Neural progenitor cell (in vitro differentiated cells): ENCODE results near the gene SCG3. TPM values are rescaled to one million over a fixed set of nuclear protein-coding genes. Genes with fewer than 3 reads are reported as not detected.

ENCODE experiments used
- DNase-seq: peaks from one replicate; pipeline ENCODE4 v3.0.0-alpha.2; 2016; ENCODE audit warnings: low spot score
- H2AFZ ChIP-seq: fragments of 200-600 bp; sonication (generic); replicated peaks from 2 replicates; pipeline ENCODE4 v1.6.1; 2016; ENCODE audit warnings: antibody characterized with exemption
- H3F3A ChIP-seq: fragments of 200-600 bp; sonication (generic); 2 replicates; pipeline ENCODE4 v1.6.1; 2016; ENCODE audit warnings: antibody characterized with exemption, low read depth
- H3K27ac ChIP-seq: fragments of 200-600 bp; sonication (generic); 2 replicates; pipeline ENCODE4 v1.5.1; 2016; ENCODE audit warnings: mild to moderate bottlenecking
- H3K27me3 ChIP-seq: fragments of 200-600 bp; sonication (generic); 2 replicates; pipeline ENCODE4 v1.6.1; 2016; ENCODE audit warnings: mild to moderate bottlenecking, moderate library complexity
- H3K36me3 ChIP-seq: fragments of 200-600 bp; sonication (generic); 2 replicates; pipeline ENCODE4 v1.5.1; 2016
- H3K4me1 ChIP-seq: fragments of 200-600 bp; sonication (generic); 2 replicates; pipeline ENCODE4 v1.6.1; 2016; ENCODE audit warnings: mixed run types
- H3K4me2 ChIP-seq: fragments of 200-600 bp; sonication (generic); 2 replicates; pipeline ENCODE4 v1.6.1; 2016
- H3K4me3 ChIP-seq: fragments of 200-600 bp; sonication (generic); 2 replicates; pipeline ENCODE4 v1.5.1; 2016
- H3K79me2 ChIP-seq: fragments of 200-600 bp; sonication (generic); 2 replicates; pipeline ENCODE4 v1.6.1; 2016; ENCODE audit warnings: low read depth
- H3K9ac ChIP-seq: fragments of 200-600 bp; sonication (generic); 2 replicates; pipeline ENCODE4 v1.6.1; 2016
- H3K9me3 ChIP-seq: fragments of 200-600 bp; sonication (generic); 2 replicates; pipeline ENCODE4 v1.5.1; 2016; ENCODE audit warnings: low read depth
- H4K20me1 ChIP-seq: fragments of 200-600 bp; sonication (generic); 2 replicates; pipeline ENCODE4 v1.6.1; 2016; ENCODE audit warnings: low read depth
- H3K27ac Mint-ChIP-seq: 3 replicates; pipeline ENCODE4 v1.8.0; 2021; ENCODE audit warnings: mixed read lengths
- H3K27me3 Mint-ChIP-seq: 2 replicates; pipeline ENCODE4 v1.8.0; 2022; ENCODE audit warnings: low read depth, mild to moderate bottlenecking, inconsistent platforms, moderate library complexity, mixed read lengths; ENCODE audit not compliant: insufficient read depth
- H3K36me3 Mint-ChIP-seq: 3 replicates; pipeline ENCODE4 v1.8.0; 2021; ENCODE audit warnings: mixed read lengths
- H3K4me1 Mint-ChIP-seq: 3 replicates; pipeline ENCODE4 v1.8.0; 2021; ENCODE audit warnings: mixed read lengths
- H3K4me3 Mint-ChIP-seq: 3 replicates; pipeline ENCODE4 v1.8.0; 2021; ENCODE audit warnings: mild to moderate bottlenecking, moderate library complexity, mixed read lengths
- H3K9me3 Mint-ChIP-seq: 3 replicates; pipeline ENCODE4 v1.8.0; 2020; ENCODE audit warnings: mixed read lengths
- EZH2 ChIP-seq: fragments of 200-600 bp; sonication (generic); IDR thresholded peaks from 2 replicates; pipeline ENCODE4 v1.6.1; 2017; ENCODE audit warnings: antibody characterized with exemption, mild to moderate bottlenecking, moderate library complexity
- EZH2phosphoT487 ChIP-seq: fragments of 200-600 bp; sonication (generic); IDR thresholded peaks from 2 replicates; pipeline ENCODE4 v1.6.1; 2017; ENCODE audit warnings: antibody characterized with exemption
- total RNA-seq: library from RNA; depleted of rRNA; stranded (reverse); fragments of >200 nt; gene quantifications from 2 replicates; pipeline ENCODE4 v1.2.3, GENCODE V29; 2015; ENCODE audit warnings: low replicate concordance
- TF ChIP-seq, protein P1 (sequence below): fragments of 200-600 bp; sonication (generic); IDR thresholded peaks from 2 replicates; pipeline ENCODE4 v1.5.1; 2017; ENCODE audit warnings: antibody characterized with exemption, mild to moderate bottlenecking

SCG3 gene
- total RNA-seq, 1 donor from 2014 or later, result 0.19 TPM

DNA sequence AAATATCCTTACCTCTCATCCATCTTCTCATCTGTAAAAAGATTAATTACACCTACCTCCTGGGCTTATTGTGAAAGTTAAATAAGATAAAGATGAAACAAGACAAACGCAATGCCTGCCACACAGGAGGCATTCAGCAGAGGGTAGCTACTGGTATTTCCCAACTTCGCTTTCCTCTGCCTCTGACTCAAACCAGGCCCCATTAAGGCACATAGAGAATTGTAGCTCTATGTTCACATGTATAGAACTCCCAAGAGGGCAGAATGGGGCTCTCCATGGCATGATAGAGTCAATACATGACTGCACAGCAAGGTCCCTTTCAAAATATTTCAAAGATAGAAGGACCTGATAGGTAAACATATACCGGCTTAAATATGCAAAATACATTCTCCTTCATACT lies 54.8 kb downstream of the SCG3 start:
- H3F3A ChIP-seq, result peaks cover 18% of the 10 kb centered on the region
- Mint-ChIP-seq H3K36me3 (no peaks in the 10 kb centered on the region), H3K9me3 (no peaks in the 10 kb centered on the region), H3K27me3 (peaks cover 10% of the 10 kb centered on the region), H3K4me3 (peak overlapping the region; percentile 86), H3K27ac (no peak overlapping the region), H3K4me1 (peaks cover 40% of the 10 kb centered on the region)
- no peak overlapping the region for H3K4me3 ChIP-seq
- no peak for DNase-seq
- peaks cover 14% of the 10 kb centered on the region for H4K20me1 ChIP-seq
- H3K27ac ChIP-seq, result no peak overlapping the region
- peaks cover 64% of the 10 kb centered on the region for H3K27me3 ChIP-seq
- no peak overlapping the region for H3K4me2 ChIP-seq
- TF ChIP-seq, protein P1, sequence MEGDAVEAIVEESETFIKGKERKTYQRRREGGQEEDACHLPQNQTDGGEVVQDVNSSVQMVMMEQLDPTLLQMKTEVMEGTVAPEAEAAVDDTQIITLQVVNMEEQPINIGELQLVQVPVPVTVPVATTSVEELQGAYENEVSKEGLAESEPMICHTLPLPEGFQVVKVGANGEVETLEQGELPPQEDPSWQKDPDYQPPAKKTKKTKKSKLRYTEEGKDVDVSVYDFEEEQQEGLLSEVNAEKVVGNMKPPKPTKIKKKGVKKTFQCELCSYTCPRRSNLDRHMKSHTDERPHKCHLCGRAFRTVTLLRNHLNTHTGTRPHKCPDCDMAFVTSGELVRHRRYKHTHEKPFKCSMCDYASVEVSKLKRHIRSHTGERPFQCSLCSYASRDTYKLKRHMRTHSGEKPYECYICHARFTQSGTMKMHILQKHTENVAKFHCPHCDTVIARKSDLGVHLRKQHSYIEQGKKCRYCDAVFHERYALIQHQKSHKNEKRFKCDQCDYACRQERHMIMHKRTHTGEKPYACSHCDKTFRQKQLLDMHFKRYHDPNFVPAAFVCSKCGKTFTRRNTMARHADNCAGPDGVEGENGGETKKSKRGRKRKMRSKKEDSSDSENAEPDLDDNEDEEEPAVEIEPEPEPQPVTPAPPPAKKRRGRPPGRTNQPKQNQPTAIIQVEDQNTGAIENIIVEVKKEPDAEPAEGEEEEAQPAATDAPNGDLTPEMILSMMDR, result no peak
- TF ChIP-seq EZH2, result no peak
- no peak for TF ChIP-seq EZH2phosphoT487
- no peaks in the 10 kb centered on the region for H3K9me3 ChIP-seq
- H2AFZ ChIP-seq, result no peak overlapping the region
- H3K79me2 ChIP-seq, result no peaks in the 10 kb centered on the region
- no peak overlapping the region for H3K9ac ChIP-seq
- H3K36me3 ChIP-seq, result no peaks in the 10 kb centered on the region
- H3K4me1 ChIP-seq, result peaks cover 5% of the 10 kb centered on the region

DNA sequence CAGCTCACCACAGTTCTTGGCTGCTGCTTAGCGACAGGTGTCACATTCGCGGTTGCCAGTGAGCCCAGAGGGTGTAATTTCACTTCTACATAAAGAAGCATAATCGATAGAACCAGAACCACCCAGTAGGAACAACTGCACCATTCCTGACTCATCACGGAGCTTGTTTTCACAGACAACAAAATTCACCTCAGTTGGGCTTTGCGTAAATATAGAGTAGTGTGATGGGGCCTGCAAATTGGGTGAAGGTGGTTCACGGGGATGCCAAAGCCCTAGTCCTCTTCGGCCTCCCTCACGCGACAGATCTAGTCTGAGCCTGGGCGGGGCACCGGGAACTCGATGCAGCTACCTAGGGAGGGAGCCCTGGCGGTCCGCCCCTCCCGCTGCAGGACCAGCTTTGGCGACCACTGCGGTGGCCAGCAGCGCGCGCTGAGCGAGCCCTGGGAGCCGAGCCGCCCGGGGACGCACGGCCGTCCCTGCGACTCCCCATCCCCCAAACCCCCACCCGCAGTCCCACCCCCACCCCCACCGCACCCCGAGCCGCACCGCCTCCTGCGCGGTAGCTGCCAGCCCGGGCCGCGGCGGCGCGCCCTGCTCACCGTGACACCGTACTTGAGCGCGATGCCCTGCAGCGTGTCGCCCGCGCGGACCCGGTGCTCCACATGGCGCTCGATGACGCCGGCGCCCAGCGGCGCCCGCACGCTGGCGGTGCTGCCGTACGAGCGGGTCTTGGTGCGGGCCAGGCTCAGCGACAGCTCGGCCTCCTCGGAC lies 55.6 kb downstream of the SCG3 start:
- Histone ChIP-seq H3F3A (peaks cover 18% of the 10 kb centered on the region), H3K9ac (no peak overlapping the region), H3K4me3 (peak overlapping the region; percentile 63), H3K27me3 (peaks cover 64% of the 10 kb centered on the region), H3K36me3 (no peaks in the 10 kb centered on the region), H3K4me2 (peak overlapping the region; percentile 97), H3K79me2 (no peaks in the 10 kb centered on the region), H2AFZ (peak overlapping the region; percentile 82), H4K20me1 (peaks cover 14% of the 10 kb centered on the region), H3K27ac (no peak overlapping the region), H3K4me1 (peaks cover 5% of the 10 kb centered on the region), H3K9me3 (no peaks in the 10 kb centered on the region)
- H3K9me3 Mint-ChIP-seq, result no peaks in the 10 kb centered on the region
- H3K27me3 Mint-ChIP-seq, result peaks cover 10% of the 10 kb centered on the region
- peak; percentile 49 for TF ChIP-seq EZH2phosphoT487
- TF ChIP-seq, protein P1, result no peak
- peak; percentile 79 for TF ChIP-seq EZH2
- H3K4me3 Mint-ChIP-seq, result peak overlapping the region; percentile 86
- H3K36me3 Mint-ChIP-seq, result no peaks in the 10 kb centered on the region
- no peak overlapping the region for H3K27ac Mint-ChIP-seq
- peaks cover 40% of the 10 kb centered on the region for H3K4me1 Mint-ChIP-seq
- peak; percentile 55 for DNase-seq

GRCh38 chr15:51737522-51738305 lies 56.4 kb downstream of the SCG3 start, which contains the start of gene LYSMD2:
Gene LYSMD2 (minus strand): TSS chr15:51737655. CDS start chr15:51737622, 33 bp downstream.
- H3K4me3 Mint-ChIP-seq, result peak within 1 kb of the TSS; percentile 86
- peaks cover 40% of the 10 kb centered on the region for H3K4me1 Mint-ChIP-seq
- Histone ChIP-seq H3F3A (peaks cover 18% of the 10 kb centered on the region), H3K4me1 (peaks cover 5% of the 10 kb centered on the region), H3K36me3 (no peaks in the 10 kb centered on the region), H3K4me3 (peak within 1 kb of the TSS; percentile 63), H3K9me3 (no peaks in the 10 kb centered on the region), H3K9ac (no peak within 1 kb of the TSS), H2AFZ (peak within 1 kb of the TSS; percentile 82), H3K27ac (no peak within 1 kb of the TSS), H3K4me2 (peak within 1 kb of the TSS; percentile 97), H3K27me3 (peaks cover 64% of the 10 kb centered on the region), H4K20me1 (peaks cover 14% of the 10 kb centered on the region), H3K79me2 (no peaks in the 10 kb centered on the region)
- peak; percentile 45 for TF ChIP-seq EZH2phosphoT487
- TF ChIP-seq EZH2, result peak; percentile 78
- TF ChIP-seq, protein P1, result no peak
- H3K27me3 Mint-ChIP-seq, result peaks cover 15% of the 10 kb centered on the region
- no peaks in the 10 kb centered on the region for H3K36me3 Mint-ChIP-seq
- H3K27ac Mint-ChIP-seq, result no peak within 1 kb of the TSS
- H3K9me3 Mint-ChIP-seq, result no peaks in the 10 kb centered on the region
- peak; percentile 74 for DNase-seq
